Neuronal stem cell (in vitro differentiated cells): ENCODE measurements around the gene PRPH2.
A peak's percentile ranks its signal among the peaks of the same experiment; 100 is the strongest.

Experiments
- DNase-seq: peaks from one replicate; pipeline ENCODE4 v3.0.0-alpha.2; 2013; ENCODE audit warnings: low spot score
- H2AFZ ChIP-seq: one replicate; pipeline ENCODE4 v1.6.1; 2013; ENCODE audit warnings: mild to moderate bottlenecking, low read length, inconsistent platforms
- H2AK5ac ChIP-seq: 2 replicates; pipeline ENCODE4 v1.6.1; 2013; ENCODE audit warnings: low read depth, mild to moderate bottlenecking, inconsistent platforms, low read length, moderate library complexity, mixed read lengths
- H2BK120ac ChIP-seq: 2 replicates; pipeline ENCODE4 v1.6.1; 2013; ENCODE audit warnings: low read depth, mild to moderate bottlenecking, inconsistent platforms, low read length, moderate library complexity, mixed read lengths
- H2BK12ac ChIP-seq: one replicate; pipeline ENCODE4 v1.6.1; 2013; ENCODE audit warnings: low read length, inconsistent platforms
- H2BK15ac ChIP-seq: 2 replicates; pipeline ENCODE4 v1.6.1; 2013; ENCODE audit warnings: mild to moderate bottlenecking, low read length, inconsistent platforms, mixed read lengths
- H2BK5ac ChIP-seq: one replicate; pipeline ENCODE4 v1.6.1; 2013; ENCODE audit warnings: inconsistent platforms, mild to moderate bottlenecking, low read length, moderate library complexity
- H3K14ac ChIP-seq: one replicate; pipeline ENCODE4 v1.6.1; 2013; ENCODE audit warnings: low read length, inconsistent platforms
- H3K18ac ChIP-seq: 2 replicates; pipeline ENCODE4 v1.6.1; 2013; ENCODE audit warnings: low read length, inconsistent platforms
- H3K23ac ChIP-seq: 2 replicates; pipeline ENCODE4 v1.6.1; 2013; ENCODE audit warnings: low read depth, mild to moderate bottlenecking, mixed read lengths, low read length, inconsistent platforms; ENCODE audit not compliant: poor library complexity
- H3K27ac ChIP-seq: replicated peaks from 3 replicates; pipeline ENCODE4 v1.5.1; 2013; ENCODE audit warnings: low read length, inconsistent platforms
- H3K27me3 ChIP-seq, 3 experiments: 2 replicates each; pipeline ENCODE4 v1.6.1; 2013; ENCODE audit warnings: low read length in 3 of 3, mild to moderate bottlenecking in 2 of 3, inconsistent platforms in 1 of 3, low read depth in 1 of 3, mixed read lengths in 1 of 3, moderate library complexity in 1 of 3; ENCODE audit not compliant: control insufficient read depth in 3 of 3, insufficient read depth in 3 of 3
- H3K36me3 ChIP-seq, 2 donors: replicated peaks in 1 of 2; 2 replicates each; pipeline ENCODE4 v1.6.1; 2013; ENCODE audit warnings: low read length in 2 of 2; ENCODE audit not compliant: control insufficient read depth in 2 of 2, insufficient read depth in 2 of 2
- H3K4ac ChIP-seq: 2 replicates; pipeline ENCODE4 v1.6.1; 2013; ENCODE audit warnings: inconsistent platforms, mild to moderate bottlenecking, low read length, moderate library complexity
- H3K4me1 ChIP-seq, 2 donors: 1 replicate in 1 of 2; 2 replicates in 1 of 2; pipeline ENCODE4 v1.6.1; 2013; ENCODE audit warnings: low read length in 2 of 2, low read depth in 1 of 2; ENCODE audit not compliant: control insufficient read depth in 2 of 2, insufficient read depth in 1 of 2
- H3K4me2 ChIP-seq: one replicate; pipeline ENCODE4 v1.6.1; 2013; ENCODE audit warnings: mild to moderate bottlenecking, low read length, inconsistent platforms; ENCODE audit not compliant: insufficient read depth, poor library complexity, severe bottlenecking
- H3K4me3 ChIP-seq, 2 donors: 2 replicates each; pipeline ENCODE4 v1.5.1; 2013; ENCODE audit warnings: low read length in 2 of 2, mild to moderate bottlenecking in 2 of 2, inconsistent platforms in 1 of 2, moderate library complexity in 1 of 2
- H3K79me1 ChIP-seq: one replicate; pipeline ENCODE4 v1.6.1; 2013; ENCODE audit warnings: low read depth, mild to moderate bottlenecking, inconsistent platforms, low read length, moderate library complexity
- H3K9ac ChIP-seq: one replicate; pipeline ENCODE4 v1.6.1; 2013; ENCODE audit warnings: mild to moderate bottlenecking, low read depth, low read length, inconsistent platforms; ENCODE audit not compliant: poor library complexity
- H3K9me3 ChIP-seq, 2 donors: replicated peaks in 1 of 2; 2 replicates each; pipeline versions ENCODE3 to v1.6.1; 2013; ENCODE audit warnings: low read length in 2 of 2, mild to moderate bottlenecking in 2 of 2, inconsistent platforms in 1 of 2, low read depth in 1 of 2, mixed read lengths in 1 of 2, moderate library complexity in 1 of 2; ENCODE audit not compliant: control insufficient read depth in 2 of 2, insufficient read depth in 1 of 2
- H4K8ac ChIP-seq: one replicate; pipeline ENCODE4 v1.6.1; 2013; ENCODE audit warnings: low read depth, mild to moderate bottlenecking, inconsistent platforms, low read length, moderate library complexity
- H4K91ac ChIP-seq: one replicate; pipeline ENCODE4 v1.6.1; 2013; ENCODE audit warnings: low read length, low read depth, mild to moderate bottlenecking, inconsistent platforms; ENCODE audit not compliant: poor library complexity
- WGBS, 2 donors: extraction: QIAGEN DNeasy Blood & Tissue Kit; methylation state at CpG; one replicate each; pipeline ENCODE4 v1.1.7; 2013; ENCODE audit warnings: missing lambda C conversion rate in 2 of 2, mixed read lengths in 1 of 2; ENCODE audit not compliant: insufficient read length in 2 of 2, insufficient replicate concordance in 1 of 2; ENCODE audit errors: extremely low coverage in 2 of 2; 5-methylcytosine and 5-hydroxymethylcytosine counted together

The PRPH2 gene

GRCh38 chr6:42726026-42726425 lies 3.6 kb upstream of the PRPH2 start:
- peak overlapping the region; percentile 15 for H2AFZ ChIP-seq
- H3K4me2 ChIP-seq = no peak overlapping the region

GRCh38 chr6:42724825-42725224 lies 2.4 kb upstream of the PRPH2 start:
- no peak for DNase-seq
- Histone ChIP-seq H3K27ac (no peak overlapping the region), H3K18ac (no peak overlapping the region), H2BK12ac (no peak overlapping the region), H4K8ac (no peak overlapping the region), H3K4ac (no peak overlapping the region), H2AK5ac (no peak overlapping the region), H2AFZ (no peak overlapping the region), H3K79me1 (no peaks in the 10 kb centered on the region), H2BK15ac (no peak overlapping the region), H3K9me3 (no peaks in the 10 kb centered on the region), H3K14ac (no peak overlapping the region), H3K36me3 (no peaks in the 10 kb centered on the region), H3K4me2 (no peak overlapping the region), H2BK5ac (no peak overlapping the region), H3K9ac (no peak overlapping the region), H2BK120ac (no peak overlapping the region), H3K4me3 (no peak overlapping the region), H3K23ac (no peak overlapping the region), H3K27me3 (peaks cover 0 to 24% (median 0%) of the 10 kb centered on the region in 3 experiments), H4K91ac (no peak overlapping the region), H3K4me1 (no peaks in the 10 kb centered on the region)

More at GRCh38 chr6:42726026-42726425, 3.6 kb upstream of the PRPH2 start:
- Histone ChIP-seq H4K91ac (no peak overlapping the region), H3K9ac (no peak overlapping the region), H3K23ac (no peak overlapping the region), H3K4me3 (no peak overlapping the region), H2BK15ac (no peak overlapping the region), H4K8ac (no peak overlapping the region), H2BK12ac (no peak overlapping the region), H2AK5ac (no peak overlapping the region), H3K27ac (no peak overlapping the region), H3K36me3 (no peaks in the 10 kb centered on the region), H3K14ac (no peak overlapping the region), H3K9me3 (no peaks in the 10 kb centered on the region), H3K18ac (no peak overlapping the region), H2BK120ac (no peak overlapping the region), H3K4me1 (no peaks in the 10 kb centered on the region), H3K27me3 (peaks cover 0 to 20% (median 0%) of the 10 kb centered on the region in 3 experiments), H2BK5ac (no peak overlapping the region), H3K79me1 (no peaks in the 10 kb centered on the region), H3K4ac (no peak overlapping the region)
- DNase-seq = no peak

- Histone ChIP-seq H2BK5ac (no peak overlapping the region), H3K9me3 (no peaks in the 10 kb centered on the region), H4K8ac (no peak overlapping the region), H4K91ac (no peak overlapping the region), H2BK120ac (no peak overlapping the region), H3K18ac (no peak overlapping the region), H3K36me3 (no peaks in the 10 kb centered on the region), H2BK12ac (no peak overlapping the region), H3K79me1 (no peaks in the 10 kb centered on the region), H3K4ac (no peak overlapping the region), H3K4me3 (no peak overlapping the region), H3K27ac (no peak overlapping the region), H3K4me1 (no peaks in the 10 kb centered on the region), H2AK5ac (no peak overlapping the region), H3K4me2 (no peak overlapping the region), H3K27me3 (peaks cover 0 to 20% (median 0%) of the 10 kb centered on the region in 3 experiments), H3K14ac (no peak overlapping the region), H3K23ac (no peak overlapping the region), H2BK15ac (no peak overlapping the region), H3K9ac (no peak overlapping the region), H2AFZ (no peak overlapping the region)
- no peak for DNase-seq
- WGBS, 2 donors = no CpG with 5 or more reads among the region's 8 CpGs
These were observed 1.7 kb downstream of the PRPH2 start for GRCh38 chr6:42720739-42721138.

- H3K4me3 ChIP-seq = no peak overlapping the region
- no CpG with 5 or more reads among the region's 4 CpGs for WGBS, 2 donors
- no peak overlapping the region for H3K9ac ChIP-seq
- H2BK5ac ChIP-seq = no peak overlapping the region
- no peak overlapping the region for H3K4ac ChIP-seq
- H3K27me3 ChIP-seq = peaks cover 0 to 3% (median 0%) of the 10 kb centered on the region in 3 experiments
- peaks cover 9 to 11% of the 10 kb centered on the region in 2 donors for H3K9me3 ChIP-seq
- no peak overlapping the region for H2BK15ac ChIP-seq
- H3K18ac ChIP-seq = no peak overlapping the region
- no peak overlapping the region for H4K91ac ChIP-seq
- no peak overlapping the region for H2BK120ac ChIP-seq
- H3K36me3 ChIP-seq = no peaks in the 10 kb centered on the region
- H3K4me1 ChIP-seq = peaks cover 0 to 2% of the 10 kb centered on the region in 2 donors
- DNase-seq = no peak
- no peak overlapping the region for H3K27ac ChIP-seq
- H2AK5ac ChIP-seq = no peak overlapping the region
- H3K23ac ChIP-seq = no peak overlapping the region
- no peak overlapping the region for H3K4me2 ChIP-seq
- H2BK12ac ChIP-seq = no peak overlapping the region
- H3K79me1 ChIP-seq = no peaks in the 10 kb centered on the region
- no peak overlapping the region for H2AFZ ChIP-seq
- H4K8ac ChIP-seq = no peak overlapping the region
- no peak overlapping the region for H3K14ac ChIP-seq
These were observed 6.5 kb downstream of the PRPH2 start for GRCh38 chr6:42715871-42716270.
